HG03354 (cell line): Measurements from ENCODE around the gene KRTAP12-4.
"Not testable (repeated sequence)": the region's sequence is repeated elsewhere in the genome, so short reads cannot be mapped to it uniquely, and the experiment has no call there.

Experiments
- ATAC-seq: cut with Tn5 transposase; IDR thresholded peaks from one replicate; pipeline ENCODE4 v1.9.1; 2021; ENCODE audit warnings: mild to moderate bottlenecking; ENCODE audit not compliant: unreplicated experiment, poor library complexity, severe bottlenecking

The KRTAP12-4 gene

GRCh38 chr21:44637851-44638348 lies 16.6 kb downstream of the KRTAP12-4 start:
- not testable (repeated sequence) for ATAC-seq

DNA sequence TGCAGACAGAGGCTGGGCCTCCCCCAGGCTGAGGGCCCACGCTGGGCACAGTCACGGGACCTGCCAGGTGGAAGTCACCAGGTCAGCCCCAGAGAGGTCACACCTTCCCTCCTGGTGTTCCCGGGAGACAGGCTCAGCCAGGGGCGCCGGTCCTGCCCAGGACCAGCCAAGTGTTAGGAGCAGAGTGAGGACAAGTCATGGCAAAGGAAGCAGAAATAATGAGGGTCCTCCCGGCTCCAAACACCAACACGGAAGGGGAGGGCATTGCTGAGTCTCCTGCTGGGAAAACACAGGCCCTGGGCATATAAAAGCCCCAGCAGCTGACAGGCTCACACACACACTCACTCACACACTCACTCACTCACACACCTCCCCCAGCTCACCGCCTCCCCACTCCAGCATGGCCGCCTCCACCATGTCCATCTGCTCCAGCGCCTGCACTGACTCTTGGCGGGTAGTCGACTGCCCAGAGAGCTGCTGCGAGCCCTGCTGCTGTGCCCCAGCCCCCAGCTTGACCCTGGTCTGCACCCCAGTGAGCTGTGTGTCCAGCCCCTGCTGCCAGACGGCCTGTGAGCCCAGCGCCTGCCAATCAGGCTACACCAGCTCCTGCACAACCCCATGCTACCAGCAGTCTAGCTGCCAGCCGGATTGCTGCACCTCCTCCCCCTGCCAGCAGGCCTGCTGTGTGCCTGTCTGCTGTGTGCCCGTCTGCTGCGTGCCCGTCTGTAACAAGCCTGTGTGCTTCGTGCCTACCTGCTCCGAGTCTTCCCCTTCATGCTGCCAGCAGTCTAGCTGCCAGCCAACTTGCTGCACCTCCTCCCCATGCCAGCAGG lies 17.2 kb downstream of the KRTAP12-4 start, which contains the start of gene KRTAP10-10:
KRTAP10-10 (plus strand) TSS at position 339 of the 833 bp plus-strand sequence; CDS start at position 401, 62 bp downstream.
- ATAC-seq = no peak

DNA sequence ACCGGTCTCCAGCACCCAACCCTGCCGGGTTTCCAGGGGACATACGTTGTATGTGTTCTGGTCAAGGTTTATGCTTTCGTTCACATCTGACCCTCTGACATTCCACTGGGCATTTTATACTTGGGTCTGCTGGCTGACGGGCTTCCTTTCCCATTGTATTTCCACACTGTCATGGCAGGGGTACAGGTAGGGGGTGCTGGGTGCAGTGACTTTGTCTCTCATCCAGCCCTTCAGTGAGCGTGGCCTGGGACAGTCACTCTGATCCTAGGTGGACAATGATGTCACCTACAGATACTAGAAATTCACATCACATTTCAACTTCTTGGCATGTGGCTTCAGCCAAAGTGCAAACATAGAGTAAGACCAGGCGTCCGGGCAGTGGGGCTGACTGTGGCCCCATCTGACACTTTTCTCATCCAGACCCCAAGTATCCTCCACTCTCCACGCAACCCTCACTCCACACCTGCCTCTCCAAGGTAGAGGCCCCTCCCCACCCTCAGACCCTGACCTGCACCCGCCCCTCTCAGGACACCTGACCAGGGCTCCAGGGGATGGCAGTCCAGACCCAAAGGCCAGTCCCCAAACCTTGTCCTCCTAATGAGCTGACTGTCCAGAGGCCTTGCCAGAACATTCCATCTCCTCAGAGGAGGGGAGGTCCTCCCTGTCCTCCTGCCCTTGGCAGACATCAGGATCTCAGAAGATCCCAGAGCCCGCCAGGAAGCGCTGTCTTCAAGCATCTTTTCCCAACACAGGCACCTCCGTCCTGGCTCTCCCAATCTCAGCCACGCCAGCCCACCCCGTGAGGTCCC lies 18.0 kb downstream of the KRTAP12-4 start:
- ATAC-seq = no peak

GRCh38 chr21:44632067-44632466 lies 22.4 kb downstream of the KRTAP12-4 start:
- ATAC-seq = no peak

DNA sequence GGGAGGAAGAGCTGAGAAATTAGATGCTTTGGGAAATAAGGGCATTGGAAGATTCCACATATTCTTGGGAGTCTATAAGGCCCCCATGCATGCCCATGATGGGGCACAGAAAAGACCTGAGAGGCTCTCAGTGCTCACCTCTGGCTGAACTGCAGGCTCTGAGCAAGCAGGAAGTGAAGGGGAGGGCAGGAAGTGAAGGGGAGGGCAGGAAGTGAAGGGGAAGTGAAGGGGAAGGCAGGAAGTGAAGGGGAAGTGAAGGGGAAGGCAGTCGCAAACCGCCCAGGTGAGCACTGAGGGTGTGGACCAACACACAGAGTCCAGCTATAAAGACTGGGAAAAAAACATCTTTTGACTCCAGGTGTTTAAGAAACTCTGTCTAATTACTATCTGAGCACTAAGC lies 24.0 kb downstream of the KRTAP12-4 start:
- no peak for ATAC-seq

DNA sequence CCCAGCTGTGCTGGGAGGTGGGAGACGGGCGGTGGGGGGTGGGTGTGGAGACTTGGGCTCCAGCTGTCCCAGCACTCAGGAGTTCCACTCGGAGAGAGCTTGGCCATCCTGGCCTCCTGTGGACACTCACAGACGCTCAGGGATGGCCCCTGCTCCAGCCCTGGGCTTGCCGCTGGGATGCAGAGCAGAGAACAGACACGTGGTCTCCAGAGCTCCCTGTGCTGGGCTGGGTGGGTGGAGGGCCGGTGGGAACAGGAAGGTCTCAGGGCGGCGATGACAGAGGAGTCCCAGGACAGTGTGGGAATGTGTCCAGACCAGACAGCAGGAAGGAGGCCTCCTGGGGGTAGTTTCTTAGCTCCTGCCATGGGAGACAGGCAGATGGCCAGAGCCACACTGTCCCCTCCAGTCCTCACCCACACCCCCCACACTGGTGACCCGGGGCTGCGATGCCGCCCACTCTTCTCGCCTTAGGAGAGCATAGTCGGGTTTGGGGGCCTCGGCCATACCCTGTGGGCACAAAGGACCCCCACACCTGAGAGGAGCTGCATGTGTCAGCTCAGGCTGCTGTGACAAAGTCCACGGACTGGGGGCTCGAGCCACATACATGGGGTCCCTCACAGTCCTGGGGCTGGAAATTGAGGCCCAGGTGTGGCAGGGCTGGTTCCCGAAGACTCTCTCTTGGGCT lies 25.6 kb downstream of the KRTAP12-4 start:
- no peak for ATAC-seq

DNA sequence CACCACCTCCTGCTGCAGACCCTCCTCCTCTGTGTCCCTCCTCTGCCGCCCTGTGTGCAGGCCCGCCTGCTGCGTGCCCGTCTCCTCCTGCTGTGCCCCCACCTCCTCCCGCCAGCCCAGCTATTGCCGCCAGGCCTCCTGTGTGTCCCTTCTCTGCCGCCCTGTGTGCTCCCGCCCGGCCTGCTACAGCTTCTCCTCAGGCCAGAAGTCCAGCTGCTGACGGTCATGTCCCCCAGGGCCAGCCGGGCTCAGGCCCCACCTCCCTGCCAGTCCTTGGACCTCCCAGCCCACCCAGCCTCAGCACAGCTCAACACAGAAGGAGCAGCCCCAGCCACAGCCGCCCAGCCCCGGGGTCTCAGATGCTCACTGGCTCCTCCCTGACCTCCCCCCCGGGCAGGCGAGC lies 26.6 kb downstream of the KRTAP12-4 start:
- ATAC-seq = not testable (repeated sequence)

- ATAC-seq = not testable (repeated sequence)
These were observed 27.2 kb downstream of the KRTAP12-4 start for GRCh38 chr21:44627181-44627822.

GRCh38 chr21:44626673-44627143 lies 27.8 kb downstream of the KRTAP12-4 start, which contains the start of gene KRTAP10-9:
TSS of gene KRTAP10-9 (plus strand) at chr21:44627093. CDS start at chr21:44627172, 79 bp downstream.
- no peak for ATAC-seq

DNA sequence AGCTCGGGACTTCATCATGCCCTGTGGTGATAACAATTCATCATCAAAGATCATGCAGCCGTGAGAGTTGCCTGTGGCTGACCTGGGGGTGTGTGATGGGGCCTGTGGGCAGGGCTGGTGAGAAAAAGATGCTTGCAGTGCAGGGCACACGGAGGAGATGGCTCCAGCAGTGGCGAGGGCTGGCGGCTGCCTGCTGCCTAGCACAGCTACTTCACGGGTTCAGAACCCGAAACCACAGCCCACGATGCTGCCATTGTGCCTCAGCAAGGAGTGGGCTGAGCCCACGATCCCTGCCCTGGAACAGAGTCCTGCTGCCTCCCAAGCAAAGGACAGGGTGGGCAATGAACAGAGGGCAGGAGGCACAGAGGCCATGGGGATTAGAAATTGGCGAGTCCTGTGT lies 28.2 kb downstream of the KRTAP12-4 start:
- no peak for ATAC-seq

- ATAC-seq = no peak
These were observed 28.7 kb downstream of the KRTAP12-4 start for GRCh38 chr21:44625756-44626155.

DNA sequence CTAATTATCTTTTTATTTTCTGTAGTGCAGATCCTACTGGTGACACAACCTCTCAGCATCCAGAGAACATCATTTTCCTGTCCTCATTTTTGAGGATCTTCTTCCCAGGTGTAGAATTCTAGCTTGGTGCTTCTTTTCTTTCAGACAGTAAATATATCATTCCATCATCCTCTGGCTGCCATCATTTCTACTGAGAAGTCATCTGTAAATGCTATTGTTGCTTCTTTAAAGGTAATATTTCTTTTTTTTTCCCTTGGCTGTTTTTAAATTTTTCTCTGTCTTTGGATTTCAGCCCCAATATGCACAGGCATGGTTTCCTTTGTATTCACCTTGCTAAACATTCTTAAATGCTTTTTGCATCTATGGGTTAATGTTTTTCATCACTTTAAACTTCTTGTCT lies 30.9 kb downstream of the KRTAP12-4 start:
- no peak for ATAC-seq

DNA sequence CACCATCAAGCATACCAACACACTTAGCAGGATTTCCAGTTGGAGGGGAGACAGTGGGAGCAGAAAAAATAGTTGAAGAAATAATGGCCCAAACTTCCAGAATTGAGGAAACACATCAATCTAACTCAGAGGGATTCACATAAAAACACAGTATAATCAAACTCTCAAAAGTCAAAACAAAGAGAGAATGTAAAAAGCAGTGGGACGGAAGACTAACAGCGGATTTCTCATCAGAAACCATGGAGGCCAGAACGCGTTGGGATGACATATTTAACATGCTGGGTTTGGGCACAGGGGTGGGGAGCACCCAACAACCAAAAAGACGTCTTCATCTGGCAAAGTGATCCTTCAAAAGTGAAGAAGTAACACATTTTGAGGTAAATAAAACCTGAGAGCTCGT lies 34.6 kb downstream of the KRTAP12-4 start:
- no peak for ATAC-seq

DNA sequence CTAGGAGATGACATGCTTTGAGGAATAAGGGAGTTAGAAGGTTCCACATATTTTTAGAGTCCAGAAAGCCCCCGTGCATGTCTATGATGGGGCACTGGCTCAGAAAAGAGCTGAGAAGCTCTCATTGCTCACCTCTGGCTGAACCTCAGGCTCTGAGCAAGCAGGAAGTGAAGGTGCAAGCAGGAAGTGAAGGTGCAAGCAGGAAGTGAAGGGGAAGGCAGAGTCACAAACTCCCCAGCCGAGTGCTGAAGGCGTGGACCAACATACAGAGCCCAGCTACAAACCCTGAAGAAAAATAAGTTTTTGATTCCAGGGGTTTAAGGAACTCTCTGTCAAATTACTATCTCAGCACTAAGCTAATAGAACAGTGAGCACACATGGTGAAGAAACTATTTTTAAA lies 35.5 kb downstream of the KRTAP12-4 start:
- no peak for ATAC-seq

DNA sequence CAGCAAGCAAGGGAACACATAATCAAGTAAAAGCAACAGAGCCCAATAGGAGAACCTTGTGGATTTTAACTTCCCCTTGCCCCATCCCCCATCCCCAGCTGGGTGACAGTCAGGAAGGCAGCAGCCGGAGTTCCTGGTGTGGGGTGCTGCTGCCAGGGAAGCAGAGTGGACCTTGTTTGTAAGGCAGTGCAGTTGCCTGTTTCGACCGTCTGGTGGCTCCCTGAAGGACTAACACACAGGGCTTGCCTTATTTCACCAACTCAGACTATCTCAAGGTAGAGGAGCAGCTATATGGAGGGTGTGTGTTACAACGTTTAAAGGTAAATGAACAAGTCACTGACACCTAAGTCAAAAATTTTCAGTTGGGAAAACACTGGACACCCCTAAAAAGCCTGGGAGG lies 36.0 kb downstream of the KRTAP12-4 start:
- no peak for ATAC-seq

DNA sequence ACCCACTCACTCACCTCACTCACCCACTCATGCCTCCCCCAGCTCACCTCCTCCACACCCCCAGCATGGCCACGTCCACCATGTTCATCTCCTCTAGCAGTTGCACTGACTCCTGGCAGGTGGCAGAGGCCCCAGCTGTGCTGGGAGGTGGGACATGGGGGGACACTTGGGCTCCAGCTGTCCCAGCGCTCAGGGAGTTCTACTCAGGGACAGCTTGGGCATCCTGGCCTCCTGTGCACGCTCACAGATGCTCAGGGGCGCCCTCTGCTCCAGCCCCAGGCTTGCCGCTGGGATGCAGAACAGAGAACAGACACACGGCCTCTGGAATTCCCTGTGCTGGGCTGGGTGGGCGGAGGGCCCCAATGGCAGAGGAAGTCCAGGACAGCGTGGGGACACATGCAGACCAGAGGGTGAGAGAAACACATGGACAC lies 37.4 kb downstream of the KRTAP12-4 start:
- ATAC-seq = no peak

DNA sequence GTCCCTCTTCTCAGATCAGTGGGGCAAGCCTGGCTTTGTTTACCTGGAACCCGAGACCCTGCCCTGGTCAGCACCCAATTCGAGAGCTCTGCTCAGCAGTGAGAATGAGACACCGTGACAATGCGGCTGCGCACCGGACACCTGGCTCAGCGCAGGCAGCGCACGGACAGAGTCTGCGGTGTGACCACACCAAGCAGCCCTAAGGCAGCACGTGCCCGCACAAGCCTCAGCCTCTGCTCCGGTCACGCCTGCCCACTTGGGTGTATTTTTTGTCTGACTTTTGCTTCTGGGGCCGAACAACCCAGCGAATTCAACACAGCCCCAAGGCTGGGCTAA lies 37.9 kb downstream of the KRTAP12-4 start:
- ATAC-seq = no peak

GRCh38 chr21:44615911-44616590 lies 38.4 kb downstream of the KRTAP12-4 start:
- no peak for ATAC-seq

GRCh38 chr21:44615466-44615865 lies 39.0 kb downstream of the KRTAP12-4 start:
- ATAC-seq = no peak
